Activated CD8-positive, alpha-beta memory T cell treated with anti-CD3 and anti-CD28 coated beads, Interleukin-2, amount 10 ng/mL, durations not matched to agents 7 days and 5 days (primary cell): ENCODE results near the gene EFHC1. TPM values are rescaled to one million over a fixed set of nuclear protein-coding genes. Genes with fewer than 3 reads are reported as not detected.
"Not testable (repeated sequence)": the region's sequence is repeated elsewhere in the genome, so short reads cannot be mapped to it uniquely, and the experiment has no call there.

Source experiments
- ATAC-seq: fragments of 150-1000 bp; cut with Tn5 transposase; one replicate; pipeline ENCODE4 v1.10.0; 2021; ENCODE audit warnings: moderate library complexity
- CTCF ChIA-PET: fragments of 350-600 bp; sonication (Branson Sonifier 250); formaldehyde crosslinking; loops from one replicate; lab custom pipeline; 2021; ENCODE audit warnings: antibody characterized with exemption; lab: Charles Lee
- DNase-seq: peaks from one replicate; pipeline ENCODE4 v3.0.0-alpha.2; 2020
- H3K27ac Mint-ChIP-seq: one replicate; pipeline ENCODE4 v1.8.0; 2021; ENCODE audit warnings: mild to moderate bottlenecking, mixed read lengths
- H3K27me3 Mint-ChIP-seq: one replicate; pipeline ENCODE4 v1.8.0; 2021; ENCODE audit warnings: mixed read lengths
- H3K36me3 Mint-ChIP-seq: one replicate; pipeline ENCODE4 v1.8.0; 2021; ENCODE audit warnings: mild to moderate bottlenecking, mixed read lengths
- H3K4me1 Mint-ChIP-seq: one replicate; pipeline ENCODE4 v1.8.0; 2021; ENCODE audit warnings: mixed read lengths
- H3K4me3 Mint-ChIP-seq: one replicate; pipeline ENCODE4 v1.8.0; 2021; ENCODE audit warnings: mild to moderate bottlenecking, moderate library complexity, mixed read lengths
- H3K9me3 Mint-ChIP-seq: one replicate; pipeline ENCODE4 v1.8.0; 2022; ENCODE audit warnings: low read depth, mixed read lengths
- total RNA-seq, 2 experiments: library from RNA; stranded (reverse); gene quantifications; one replicate each; pipeline ENCODE4 v1.2.3, GENCODE V29; 2021

Gene EFHC1, protein sequence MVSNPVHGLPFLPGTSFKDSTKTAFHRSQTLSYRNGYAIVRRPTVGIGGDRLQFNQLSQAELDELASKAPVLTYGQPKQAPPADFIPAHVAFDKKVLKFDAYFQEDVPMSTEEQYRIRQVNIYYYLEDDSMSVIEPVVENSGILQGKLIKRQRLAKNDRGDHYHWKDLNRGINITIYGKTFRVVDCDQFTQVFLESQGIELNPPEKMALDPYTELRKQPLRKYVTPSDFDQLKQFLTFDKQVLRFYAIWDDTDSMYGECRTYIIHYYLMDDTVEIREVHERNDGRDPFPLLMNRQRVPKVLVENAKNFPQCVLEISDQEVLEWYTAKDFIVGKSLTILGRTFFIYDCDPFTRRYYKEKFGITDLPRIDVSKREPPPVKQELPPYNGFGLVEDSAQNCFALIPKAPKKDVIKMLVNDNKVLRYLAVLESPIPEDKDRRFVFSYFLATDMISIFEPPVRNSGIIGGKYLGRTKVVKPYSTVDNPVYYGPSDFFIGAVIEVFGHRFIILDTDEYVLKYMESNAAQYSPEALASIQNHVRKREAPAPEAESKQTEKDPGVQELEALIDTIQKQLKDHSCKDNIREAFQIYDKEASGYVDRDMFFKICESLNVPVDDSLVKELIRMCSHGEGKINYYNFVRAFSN
- 1 to 10 TPM; 1.7 to 2.1 TPM for total RNA-seq

DNA sequence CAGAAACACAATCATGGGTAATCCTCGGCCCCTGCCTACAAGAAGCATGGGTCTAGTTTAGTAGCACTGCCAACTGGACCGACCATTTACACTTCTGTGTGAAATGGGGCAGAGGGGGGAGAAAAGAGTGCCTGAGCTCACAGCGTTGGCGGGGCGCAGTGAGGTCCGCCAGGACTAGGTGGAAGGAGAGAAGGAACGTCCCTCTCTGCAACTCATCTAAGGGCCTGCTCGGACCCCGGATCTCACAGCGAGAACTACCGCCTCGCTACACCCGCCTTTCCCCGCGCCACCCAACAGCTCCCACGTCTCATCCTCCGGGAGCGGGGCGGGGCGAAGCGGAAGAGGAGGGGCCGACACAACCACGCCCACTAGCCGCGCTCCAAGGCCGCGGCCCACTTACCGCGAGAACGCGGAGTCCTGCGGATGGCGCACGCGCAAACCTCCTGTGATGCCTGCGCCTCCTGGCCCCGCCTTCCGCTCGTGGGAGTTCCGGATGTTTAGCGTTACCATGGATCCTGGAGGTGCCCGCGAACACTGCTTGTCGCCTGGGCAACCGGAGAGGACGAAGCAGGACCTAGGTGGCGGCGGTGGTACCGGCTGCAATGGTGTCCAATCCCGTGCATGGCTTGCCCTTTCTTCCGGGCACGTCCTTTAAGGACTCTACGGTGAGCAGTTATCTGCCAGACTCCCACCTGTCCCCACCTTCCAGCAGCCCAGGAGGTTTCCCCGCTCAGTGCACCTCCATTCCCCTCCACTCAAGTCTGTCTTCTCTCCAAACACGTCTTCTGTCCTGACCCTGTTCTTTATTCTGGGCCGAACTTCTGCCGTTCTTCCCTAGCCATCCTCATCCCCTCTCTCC, at the start of gene EFHC1:
TSS of gene EFHC1 (plus strand) at position 534 of the 859 bp plus-strand sequence. CDS start at position 603, 69 bp downstream.
- DNase-seq (peak; percentile 98), ATAC-seq (peak; percentile 90)
- Mint-ChIP-seq H3K9me3 (no peaks in the 10 kb centered on the region), H3K36me3 (no peaks in the 10 kb centered on the region), H3K27me3 (no peaks in the 10 kb centered on the region), H3K27ac (no peak within 1 kb of the TSS), H3K4me1 (peaks cover 20% of the 10 kb centered on the region), H3K4me3 (no peak within 1 kb of the TSS)
- CTCF ChIA-PET: interaction anchor here (0.6 to 7.0 kb wide), 13 partner anchors 11 to 251 kb away, joined by 3 to 51 read pairs (median 3); partner anchors contain the start of genes MCM3, PAQR8 and TMEM14A

DNA sequence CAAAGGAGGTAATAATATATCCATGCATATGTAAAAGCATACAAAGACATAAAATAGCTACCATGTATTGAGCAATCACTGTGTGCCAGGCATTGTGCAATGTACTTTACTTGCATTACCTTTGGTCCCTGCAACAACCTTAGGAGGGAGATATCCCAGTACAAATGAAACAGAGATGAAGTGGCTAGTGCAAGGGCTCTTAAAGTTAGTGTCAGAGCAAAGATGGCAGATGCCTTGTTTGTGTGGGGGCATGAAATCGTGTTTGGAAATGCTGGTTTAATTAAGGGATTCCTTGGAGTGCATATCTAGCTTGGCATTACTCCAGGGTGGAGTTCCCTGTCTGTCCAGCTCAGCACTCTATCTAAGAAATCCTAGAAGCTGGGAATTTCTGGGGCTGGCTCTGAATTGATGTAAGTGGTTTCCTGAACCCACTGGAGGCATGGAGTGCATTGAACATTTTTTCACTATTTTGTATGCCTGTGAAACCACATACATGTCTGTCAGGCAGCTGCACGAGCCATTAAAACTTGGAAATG, 48.4 kb upstream of the EFHC1 start:
- no peaks in the 10 kb centered on the region for H3K27me3 Mint-ChIP-seq
- ATAC-seq (no peak), DNase-seq (no peak)
- CTCF ChIA-PET: interaction anchor here (1.4 kb wide), 1 partner anchor 9 kb away, joined by 3 read pairs; no protein-coding TSS in a partner anchor
- peaks cover 57% of the 10 kb centered on the region for H3K36me3 Mint-ChIP-seq
- no peak overlapping the region for H3K27ac Mint-ChIP-seq
- H3K4me1 Mint-ChIP-seq: peaks cover 11% of the 10 kb centered on the region
- H3K4me3 Mint-ChIP-seq: no peak overlapping the region
- peaks cover 4% of the 10 kb centered on the region for H3K9me3 Mint-ChIP-seq

DNA sequence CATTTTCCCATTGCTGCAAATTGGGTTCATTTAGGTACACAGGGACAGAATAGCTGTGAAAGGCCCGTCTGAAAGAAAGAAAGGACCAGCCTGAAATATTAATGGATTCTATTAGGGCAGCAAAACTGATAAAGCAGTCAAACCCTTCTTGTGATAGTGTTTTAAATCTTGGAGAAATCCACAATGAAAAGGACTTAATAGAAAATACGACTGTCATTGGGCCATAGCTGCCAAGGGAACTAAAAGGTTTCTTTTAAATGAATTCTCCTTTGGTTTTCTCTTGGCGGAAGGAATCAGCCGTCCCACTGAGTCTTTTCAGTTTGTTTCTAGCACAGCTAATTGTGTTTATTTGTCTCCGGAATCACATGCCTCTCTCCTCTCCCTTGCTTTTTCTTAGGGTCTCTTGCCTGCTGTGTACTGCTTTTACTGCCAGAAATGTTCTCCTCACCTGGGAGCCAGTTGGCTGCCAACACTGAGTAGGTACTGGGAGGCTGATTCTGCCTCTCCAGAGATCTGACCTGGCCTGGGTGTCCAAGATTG, 46.9 kb upstream of the EFHC1 start:
- no peak for ATAC-seq
- peaks cover 48% of the 10 kb centered on the region for H3K36me3 Mint-ChIP-seq

DNA sequence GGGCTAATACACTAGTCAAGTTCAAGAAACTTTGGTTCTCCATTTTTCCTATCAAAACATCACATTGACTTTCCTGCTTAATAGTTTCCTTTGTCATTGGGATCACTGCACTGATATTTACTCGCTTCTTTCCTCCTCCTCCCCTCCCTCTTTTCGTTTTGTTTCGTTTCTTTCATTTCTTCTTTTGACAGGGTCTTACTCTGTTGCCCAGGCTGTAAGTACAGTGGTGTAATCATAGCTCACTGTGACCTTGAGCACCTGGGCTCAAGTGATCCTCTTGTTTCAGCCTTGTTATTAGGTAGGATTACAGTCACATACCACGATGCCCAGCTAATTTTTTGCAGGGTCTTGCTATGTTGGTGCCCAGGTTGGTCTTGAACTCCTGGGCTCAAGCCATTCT, 45.9 kb upstream of the EFHC1 start:
- no peaks in the 10 kb centered on the region for H3K27me3 Mint-ChIP-seq
- H3K27ac Mint-ChIP-seq: no peak overlapping the region
- CTCF ChIA-PET: interaction anchor here (0.8 to 2.1 kb wide), 3 partner anchors 9 to 13 kb away, joined by 3 to 7 read pairs (median 4); partner anchors contain the start of gene PAQR8
- H3K4me3 Mint-ChIP-seq: no peak overlapping the region
- peaks cover 6% of the 10 kb centered on the region for H3K9me3 Mint-ChIP-seq
- no peak for ATAC-seq
- no peak for DNase-seq
- peaks cover 28% of the 10 kb centered on the region for H3K4me1 Mint-ChIP-seq
- peaks cover 43% of the 10 kb centered on the region for H3K36me3 Mint-ChIP-seq

More for the DNA sequence above, 46.9 kb upstream of the EFHC1 start:
- no peak for DNase-seq
- H3K27me3 Mint-ChIP-seq: no peaks in the 10 kb centered on the region
- H3K27ac Mint-ChIP-seq: no peak overlapping the region
- no peak overlapping the region for H3K4me3 Mint-ChIP-seq
- H3K9me3 Mint-ChIP-seq: peaks cover 6% of the 10 kb centered on the region
- H3K4me1 Mint-ChIP-seq: peaks cover 25% of the 10 kb centered on the region
- CTCF ChIA-PET: interaction anchor here (0.9 to 1.4 kb wide), 4 partner anchors 9 to 25 kb away, joined by 3 read pairs; no protein-coding TSS in a partner anchor

DNA sequence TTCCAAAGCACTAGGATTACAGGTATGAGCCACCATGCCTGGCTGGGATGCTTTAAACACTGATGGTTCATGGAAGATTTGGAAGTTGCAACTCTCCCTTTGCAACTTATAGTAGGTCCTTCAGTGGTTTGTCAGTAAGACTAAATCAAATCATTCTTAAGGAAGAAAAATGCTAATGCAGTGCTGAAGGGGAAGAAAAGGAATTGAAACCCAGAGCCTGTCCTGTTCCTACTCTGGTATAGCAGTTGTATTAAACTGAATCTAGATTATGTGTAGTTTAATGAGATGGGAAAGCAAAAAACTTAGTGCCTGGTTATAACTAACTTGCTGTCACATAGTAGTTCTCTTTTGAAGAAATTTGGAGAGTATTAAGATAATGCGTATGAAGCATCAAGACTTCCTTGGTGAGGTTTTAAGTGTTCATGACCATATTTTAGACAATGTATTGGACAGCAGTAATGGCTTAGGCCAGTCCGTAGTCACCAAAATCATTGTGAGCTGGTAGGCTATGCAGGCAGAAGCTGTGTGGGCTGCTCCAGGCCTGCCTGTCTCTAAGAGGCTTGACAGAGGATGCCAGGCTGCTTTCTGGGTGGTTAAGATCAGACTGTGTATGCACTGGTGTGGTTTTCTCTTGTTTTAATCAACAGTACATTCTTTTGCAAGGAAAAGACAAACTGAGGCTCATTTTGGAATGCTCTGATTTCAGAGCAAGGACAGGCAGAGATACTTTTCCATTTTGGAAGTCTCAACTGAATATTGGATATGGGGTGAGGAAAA, 44.2 kb upstream of the EFHC1 start:
- peaks cover 38% of the 10 kb centered on the region for H3K4me1 Mint-ChIP-seq
- CTCF ChIA-PET: interaction anchor here (1.4 to 2.1 kb wide), 4 partner anchors 11 to 22 kb away, joined by 3 to 7 read pairs (median 6); partner anchors contain the start of gene PAQR8
- peak; percentile 42 for ATAC-seq

DNA sequence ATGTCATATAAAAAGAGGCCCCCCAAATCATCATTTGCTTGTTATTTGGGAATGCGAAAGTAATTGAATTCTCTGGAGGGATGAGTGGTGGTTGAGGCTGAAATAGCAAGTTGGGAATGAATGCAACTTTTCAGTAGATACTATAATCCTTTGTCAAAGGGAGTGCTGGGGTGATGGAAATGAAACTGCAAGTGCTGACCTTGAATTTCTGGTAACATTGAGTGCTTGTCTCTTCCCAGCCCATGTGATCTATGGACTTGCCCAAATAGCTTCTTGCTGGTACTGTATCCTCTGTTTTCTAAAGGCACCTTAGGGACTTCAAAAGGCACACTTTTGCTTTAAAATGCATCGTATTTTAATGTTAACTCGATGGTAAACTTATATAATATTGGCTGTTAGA, 43.4 kb upstream of the EFHC1 start:
- CTCF ChIA-PET: interaction anchor here (1.4 to 1.9 kb wide), 2 partner anchors 13 to 14 kb away, joined by 4 to 7 read pairs; partner anchors contain the start of gene PAQR8
- no peak for DNase-seq
- Mint-ChIP-seq H3K27ac (no peak overlapping the region), H3K4me1 (peaks cover 46% of the 10 kb centered on the region), H3K4me3 (no peak overlapping the region), H3K36me3 (peaks cover 33% of the 10 kb centered on the region), H3K9me3 (peaks cover 6% of the 10 kb centered on the region), H3K27me3 (no peaks in the 10 kb centered on the region)
- no peak for ATAC-seq

More for the DNA sequence above, 44.2 kb upstream of the EFHC1 start:
- Mint-ChIP-seq H3K4me3 (no peak overlapping the region), H3K36me3 (peaks cover 36% of the 10 kb centered on the region), H3K9me3 (peaks cover 6% of the 10 kb centered on the region), H3K27ac (no peak overlapping the region), H3K27me3 (no peaks in the 10 kb centered on the region)
- no peak for DNase-seq

DNA sequence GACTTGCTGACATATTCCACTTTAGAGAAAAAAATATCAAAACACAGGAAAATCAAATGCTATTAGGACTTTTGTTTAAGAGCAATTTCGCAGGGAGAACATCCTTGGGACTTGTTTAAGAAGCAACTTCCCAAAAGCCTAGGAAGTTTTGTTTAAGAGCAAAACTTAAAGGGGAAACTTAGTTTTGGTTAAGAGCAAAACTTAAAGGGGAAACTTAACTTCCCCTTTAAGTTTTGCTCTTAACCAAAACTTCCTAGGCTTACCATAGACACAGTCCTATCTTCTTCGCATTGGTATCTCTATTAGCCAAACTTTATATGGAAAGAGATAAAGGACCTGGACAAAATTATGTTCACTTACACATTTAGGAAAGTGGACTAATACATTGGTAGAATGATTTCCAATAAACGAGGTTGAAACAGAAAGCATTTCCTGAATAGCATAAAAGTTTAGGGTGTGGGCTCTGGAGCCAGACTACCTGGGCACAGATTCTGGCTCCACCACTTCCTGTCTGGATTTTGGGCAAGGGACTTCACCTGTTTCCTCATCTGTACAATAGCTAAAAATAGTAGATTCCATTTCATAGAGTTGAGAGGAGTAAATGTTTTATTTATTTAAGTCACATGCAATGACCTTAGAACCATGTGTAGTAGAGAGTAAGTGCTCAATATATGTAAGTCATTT, 42.5 kb upstream of the EFHC1 start:
- CTCF ChIA-PET: interaction anchor here (1.5 to 1.9 kb wide), 2 partner anchors 9 to 15 kb away, joined by 4 to 5 read pairs; partner anchors contain the start of gene PAQR8
- no peak for ATAC-seq
- no peak for DNase-seq
- H3K36me3 Mint-ChIP-seq: peaks cover 34% of the 10 kb centered on the region
- no peak overlapping the region for H3K4me3 Mint-ChIP-seq
- H3K27me3 Mint-ChIP-seq: no peaks in the 10 kb centered on the region
- peaks cover 6% of the 10 kb centered on the region for H3K9me3 Mint-ChIP-seq
- no peak overlapping the region for H3K27ac Mint-ChIP-seq
- peaks cover 52% of the 10 kb centered on the region for H3K4me1 Mint-ChIP-seq

DNA sequence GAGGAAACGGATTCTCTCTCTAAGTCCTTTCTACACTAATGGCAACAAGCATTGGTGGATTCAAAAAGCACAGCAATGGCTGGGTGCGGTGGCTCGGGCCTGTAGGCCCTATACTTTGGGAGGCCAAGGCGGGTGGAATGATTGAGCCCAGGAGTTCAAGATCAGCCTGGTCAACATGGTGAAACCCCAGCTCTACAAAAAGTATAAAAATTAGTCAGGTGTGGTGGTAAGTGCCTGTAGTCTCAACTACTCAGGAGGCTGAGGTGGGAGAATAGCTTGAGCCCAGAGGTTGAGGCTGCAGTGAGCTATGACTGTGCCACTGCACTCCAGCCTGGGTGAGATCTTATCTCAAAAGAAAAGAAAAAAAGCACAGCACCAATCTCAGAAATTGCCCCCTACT, 38.9 kb upstream of the EFHC1 start:
- CTCF ChIA-PET: interaction anchor here (0.6 to 1.3 kb wide), 4 partner anchors 9 to 98 kb away, joined by 3 to 4 read pairs (median 3); partner anchors contain the start of gene MCM3
- Mint-ChIP-seq H3K36me3 (peaks cover 41% of the 10 kb centered on the region), H3K4me3 (no peak overlapping the region), H3K4me1 (peaks cover 52% of the 10 kb centered on the region), H3K27ac (no peak overlapping the region), H3K9me3 (peaks cover 4% of the 10 kb centered on the region), H3K27me3 (no peaks in the 10 kb centered on the region)
- ATAC-seq: no peak
- no peak for DNase-seq

DNA sequence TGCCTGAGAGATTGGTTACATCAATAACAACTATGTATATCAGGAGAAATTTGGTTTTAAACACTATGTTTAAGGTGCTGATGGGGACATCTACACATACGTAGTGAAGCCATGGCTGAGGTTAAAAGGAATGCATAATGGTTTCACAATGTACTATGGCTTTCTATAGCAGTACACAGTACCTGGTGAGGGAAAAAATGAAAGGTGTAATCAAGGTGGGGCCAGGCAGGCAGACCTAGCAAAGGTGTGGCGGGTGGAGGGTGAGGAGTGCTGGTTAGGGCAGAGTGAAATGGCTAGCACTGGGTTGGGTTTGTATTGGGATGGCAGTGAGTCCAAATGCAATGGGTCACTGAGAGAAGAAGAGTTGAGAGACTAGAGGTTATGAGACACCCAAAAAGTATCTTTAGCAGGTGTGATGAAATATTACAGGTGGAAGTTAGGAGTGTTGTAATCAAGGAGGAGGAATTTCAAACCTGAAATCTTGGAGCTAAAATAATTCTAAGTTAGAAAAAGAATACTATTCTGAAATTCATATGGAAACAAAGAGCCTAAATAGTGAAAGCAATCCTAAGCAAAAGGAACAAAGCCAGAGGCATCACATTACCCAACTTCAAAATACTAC, 35.9 kb upstream of the EFHC1 start:
- ATAC-seq (no peak), DNase-seq (no peak)
- no peak overlapping the region for H3K27ac Mint-ChIP-seq
- no peak overlapping the region for H3K4me3 Mint-ChIP-seq
- no peaks in the 10 kb centered on the region for H3K27me3 Mint-ChIP-seq
- peaks cover 2% of the 10 kb centered on the region for H3K9me3 Mint-ChIP-seq
- CTCF ChIA-PET: no interaction called here
- peaks cover 37% of the 10 kb centered on the region for H3K36me3 Mint-ChIP-seq
- peaks cover 41% of the 10 kb centered on the region for H3K4me1 Mint-ChIP-seq

DNA sequence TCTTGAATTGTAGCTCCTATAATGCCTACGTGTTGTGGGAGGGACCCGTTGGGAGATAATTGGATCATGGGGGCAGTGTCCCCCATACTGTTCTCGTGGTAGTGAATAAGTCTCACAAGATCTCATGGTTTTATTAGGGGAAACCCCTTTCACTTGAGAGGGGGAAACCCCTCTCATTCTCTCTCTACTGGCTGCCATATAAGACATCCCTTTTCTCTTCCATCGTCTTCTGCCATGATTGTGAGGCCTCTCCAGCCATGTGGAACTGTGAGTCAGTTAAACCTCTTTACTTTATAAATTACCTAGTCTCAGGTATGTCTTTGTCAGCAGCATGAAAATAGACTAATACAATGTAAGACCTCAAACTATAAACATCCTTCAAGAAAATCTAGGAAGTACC, 35.1 kb upstream of the EFHC1 start:
- Mint-ChIP-seq H3K9me3 (peaks cover 2% of the 10 kb centered on the region), H3K4me1 (peaks cover 46% of the 10 kb centered on the region), H3K27ac (no peak overlapping the region), H3K27me3 (no peaks in the 10 kb centered on the region), H3K36me3 (peaks cover 34% of the 10 kb centered on the region), H3K4me3 (no peak overlapping the region)
- no peak for ATAC-seq
- CTCF ChIA-PET: no interaction called here
- no peak for DNase-seq

DNA sequence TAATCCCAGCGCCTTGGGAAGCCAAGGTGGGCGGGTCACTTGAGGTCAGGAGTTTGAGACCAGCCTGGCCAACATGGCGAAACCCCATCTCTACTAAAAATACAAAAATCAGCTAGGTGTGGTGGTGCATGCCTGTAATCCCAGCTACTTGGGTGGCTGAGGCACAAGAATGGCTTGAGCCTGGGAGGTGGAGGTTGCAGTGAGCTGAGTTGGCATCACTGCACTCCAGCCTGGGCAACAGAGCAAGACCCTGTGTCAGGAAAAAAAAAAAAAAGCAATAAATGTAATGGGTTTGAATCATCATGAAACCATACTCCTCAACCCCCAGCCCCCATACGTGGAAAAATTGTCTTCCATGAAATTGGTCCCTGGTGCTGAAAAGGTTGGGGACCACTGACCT, 32.0 kb upstream of the EFHC1 start:
- not testable (repeated sequence) for H3K9me3 Mint-ChIP-seq, H3K4me3 Mint-ChIP-seq, H3K27ac Mint-ChIP-seq, DNase-seq, H3K27me3 Mint-ChIP-seq, ATAC-seq
- Mint-ChIP-seq H3K36me3 (peaks cover 26% of the 10 kb centered on the region), H3K4me1 (peaks cover 54% of the 10 kb centered on the region)
- CTCF ChIA-PET: interaction anchor here (1.0 to 4.8 kb wide), 6 partner anchors 9 to 102 kb away, joined by 3 to 51 read pairs (median 8); partner anchors contain the start of genes MCM3 and PAQR8
